Measurements from ENCODE around the gene PRMT7. TPM values are rescaled to one million over a fixed set of nuclear protein-coding genes. Genes with fewer than 3 reads are reported as not detected.
A peak's percentile ranks its signal among the peaks of the same experiment; 100 is the strongest.

The PRMT7 gene
- total RNA-seq, 5 donors from 2014 or later (not counting 1 experiment from before 2014, with no cell fraction given), result 80.1 to 92.4 (median 87.2) TPM

DNA sequence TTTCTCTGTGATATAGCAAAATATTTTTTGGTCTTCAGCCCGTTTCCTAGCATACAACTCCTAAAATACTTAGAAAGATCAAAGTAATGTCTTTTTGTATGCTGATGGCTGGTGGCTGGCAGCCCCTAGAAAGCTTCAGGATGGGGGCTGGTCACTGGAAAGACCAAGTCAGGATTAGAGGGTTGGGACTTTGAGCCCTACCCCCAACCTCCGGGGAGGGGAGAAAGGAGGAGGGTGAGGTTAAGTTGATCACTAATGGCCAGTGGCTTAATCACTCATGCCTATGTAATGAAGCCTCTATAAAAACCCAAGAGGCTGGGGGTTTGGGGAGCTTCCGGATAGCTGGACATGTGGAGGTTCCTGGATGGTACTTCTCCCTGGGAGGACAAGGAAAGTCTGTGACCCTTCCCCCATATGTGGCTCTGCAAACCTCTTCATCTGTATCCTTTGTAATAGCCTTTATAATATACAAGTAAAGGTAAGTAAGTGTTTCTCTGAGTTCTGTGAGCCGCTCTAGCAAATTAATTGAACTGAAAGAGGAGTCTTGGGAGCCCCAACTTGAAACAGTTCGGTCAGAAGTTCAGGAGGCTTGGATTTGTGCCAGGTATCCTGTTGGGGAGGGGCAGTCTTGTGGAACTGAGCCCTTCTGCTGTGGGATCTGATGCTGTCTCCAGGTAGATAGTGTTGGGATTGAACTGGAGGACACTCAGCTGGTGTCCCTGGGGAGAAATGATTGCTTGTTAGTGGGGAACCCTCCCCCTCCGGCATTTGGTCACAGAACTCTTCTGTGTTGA, 43.0 kb upstream of the PRMT7 start:
- H3K27me3 ChIP-seq (replicated peaks in 1 of 2; ENCODE audit: control insufficient read depth in 2 of 2, extremely low read depth in 1 of 2, insufficient read depth in 2 of 2, low read length in 1 of 2), result no peaks in the 10 kb centered on the region
- peaks cover 55 to 87% of the 10 kb centered on the region in 2 experiments for H3K4me1 ChIP-seq (ENCODE audit: control insufficient read depth in 1 of 2, extremely low read depth in 1 of 2, insufficient read depth in 2 of 2, low read length in 2 of 2)
- H3K36me3 Mint-ChIP-seq, result peaks cover 7% of the 10 kb centered on the region
- ChIA-PET POLR2A (interaction anchor here (0.6 to 1.0 kb wide), 3 partner anchors 18 to 20 kb away, joined by 3 to 5 read pairs (median 3); no protein-coding TSS in a partner anchor), CTCF (interaction anchor here in 1 of 2 donors (0.5 to 1.2 kb wide), 3 partner anchors 18 to 49 kb away, joined by 3 to 4 read pairs (median 4); partner anchors contain the start of genes PRMT7 and SLC7A6OS)
- no peaks in the 10 kb centered on the region for H3K9me3 Mint-ChIP-seq
- no peaks in the 10 kb centered on the region for H3K27me3 Mint-ChIP-seq
- peak overlapping the region; percentile 39 to 96 (median 45) for H3K4me3 Mint-ChIP-seq
- ATAC-seq (replicated peaks in 1 of 4) (no peak), DNase-seq (no peak)
- no peaks in the 10 kb centered on the region for H3K9me3 ChIP-seq
- H3K4me3 ChIP-seq (ENCODE audit: control insufficient read depth in 1 of 2, extremely low read depth in 1 of 2, low read length in 1 of 2), result no peak overlapping the region
- H3K27ac Mint-ChIP-seq, result peak overlapping the region; percentile 90 to 100
- 80% methylated on average over 2 of the region's 6 CpGs for WGBS (ENCODE audit: insufficient coverage)
- H3K4me1 Mint-ChIP-seq, result peaks cover 74 to 86% (median 83%) of the 10 kb centered on the region in 3 donors
- peaks cover 4 to 24% of the 10 kb centered on the region in 2 donors for H3K36me3 ChIP-seq (ENCODE audit: control insufficient read depth in 2 of 2, extremely low read depth in 1 of 2, insufficient read depth in 1 of 2, low read length in 1 of 2)
- peak overlapping the region; percentile 75 for H3K27ac ChIP-seq (ENCODE audit: low read length)

DNA sequence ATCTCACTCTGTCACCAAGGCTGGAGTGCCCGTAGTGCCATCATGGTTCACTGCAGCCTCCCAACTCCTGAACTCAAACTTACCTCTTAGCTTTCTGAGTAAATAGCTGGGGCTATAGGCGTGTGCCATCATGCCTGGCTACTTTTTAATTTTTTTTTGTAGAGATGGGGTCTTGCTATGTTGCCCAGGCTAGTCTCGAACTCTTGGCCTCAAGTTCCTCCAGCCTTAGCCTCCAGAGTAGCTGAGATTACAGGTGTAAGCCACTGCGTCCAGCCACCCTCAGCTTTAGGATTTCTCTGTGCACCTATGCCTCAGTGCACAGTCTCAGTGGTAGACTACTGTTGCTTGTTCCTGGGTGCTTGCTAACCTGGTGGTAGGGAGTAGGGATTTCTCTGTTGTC, 41.0 kb upstream of the PRMT7 start:
- H3K27ac ChIP-seq (ENCODE audit: low read length), result peak overlapping the region; percentile 75
- POLR2A ChIA-PET, result interaction anchor here (0.7 to 1.5 kb wide), 3 partner anchors 16 to 176 kb away, joined by 3 to 5 read pairs (median 3); partner anchors contain the start of genes PRMT7 (in 1 of the 2) and SLC7A6OS (in 1 of the 2)
- ATAC-seq (replicated peaks in 1 of 4), result no peak
- H3K36me3 ChIP-seq (ENCODE audit: control insufficient read depth in 2 of 2, extremely low read depth in 1 of 2, insufficient read depth in 1 of 2, low read length in 1 of 2), result peaks cover 4 to 38% of the 10 kb centered on the region in 2 donors
- Mint-ChIP-seq H3K36me3 (peaks cover 23% of the 10 kb centered on the region), H3K27me3 (no peaks in the 10 kb centered on the region), H3K4me1 (peaks cover 83 to 94% (median 92%) of the 10 kb centered on the region in 3 donors), H3K27ac (peak overlapping the region; percentile 98 to 100), H3K4me3 (peak overlapping the region in 2 of 3 donors; percentile 21 to 51), H3K9me3 (no peaks in the 10 kb centered on the region)
- peaks cover 75 to 94% of the 10 kb centered on the region in 2 experiments for H3K4me1 ChIP-seq (ENCODE audit: control insufficient read depth in 1 of 2, extremely low read depth in 1 of 2, insufficient read depth in 2 of 2, low read length in 2 of 2)
- CTCF ChIA-PET, result interaction anchor here in 1 of 2 donors (0.7 kb wide), 1 partner anchor 45 kb away, joined by 3 read pairs; no protein-coding TSS in a partner anchor
- WGBS (ENCODE audit: insufficient coverage), result 93% methylated on average over 2 of the region's 4 CpGs
- no peaks in the 10 kb centered on the region for H3K27me3 ChIP-seq (replicated peaks in 1 of 2; ENCODE audit: control insufficient read depth in 2 of 2, extremely low read depth in 1 of 2, insufficient read depth in 2 of 2, low read length in 1 of 2)
- no peak overlapping the region for H3K4me3 ChIP-seq (ENCODE audit: control insufficient read depth in 1 of 2, extremely low read depth in 1 of 2, low read length in 1 of 2)
- no peak for DNase-seq
- H3K9me3 ChIP-seq, result no peaks in the 10 kb centered on the region

DNA sequence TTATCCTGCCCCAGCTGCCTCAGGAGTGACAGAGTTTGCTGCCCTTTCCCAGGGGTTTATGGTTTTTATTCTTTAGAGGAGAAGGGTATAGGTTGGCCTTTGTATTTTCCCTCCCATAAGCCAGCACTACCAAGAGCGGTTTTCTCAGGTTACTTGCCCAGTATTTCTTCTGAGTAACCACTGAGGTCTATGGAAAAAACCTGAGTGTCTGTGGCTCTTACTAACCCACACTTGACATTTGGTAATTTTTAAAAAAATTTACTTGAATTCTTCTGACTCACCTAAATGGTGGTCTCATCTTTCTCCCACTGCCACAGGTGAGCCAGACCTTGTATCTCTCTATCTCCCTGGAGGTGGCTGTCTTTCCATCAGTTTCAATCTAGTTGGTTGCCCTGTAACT, 40.5 kb upstream of the PRMT7 start:
- Histone ChIP-seq H3K4me3 (ENCODE audit: control insufficient read depth in 1 of 2, extremely low read depth in 1 of 2, low read length in 1 of 2) (peak overlapping the region in 1 of 2 donors; percentile 15), H3K27ac (ENCODE audit: low read length) (peak overlapping the region; percentile 75), H3K27me3 (replicated peaks in 1 of 2; ENCODE audit: control insufficient read depth in 2 of 2, extremely low read depth in 1 of 2, insufficient read depth in 2 of 2, low read length in 1 of 2) (no peaks in the 10 kb centered on the region), H3K36me3 (ENCODE audit: control insufficient read depth in 2 of 2, extremely low read depth in 1 of 2, insufficient read depth in 1 of 2, low read length in 1 of 2) (peaks cover 4 to 41% of the 10 kb centered on the region in 2 donors), H3K9me3 (no peaks in the 10 kb centered on the region), H3K4me1 (ENCODE audit: control insufficient read depth in 1 of 2, extremely low read depth in 1 of 2, insufficient read depth in 2 of 2, low read length in 2 of 2) (peaks cover 79 to 95% of the 10 kb centered on the region in 2 experiments)
- no peak for ATAC-seq (replicated peaks in 1 of 4)
- no CpG with 5 or more reads among the region's 1 CpG for WGBS (ENCODE audit: insufficient coverage)
- Mint-ChIP-seq H3K9me3 (no peaks in the 10 kb centered on the region), H3K27ac (peak overlapping the region; percentile 98 to 100), H3K36me3 (peaks cover 24% of the 10 kb centered on the region), H3K27me3 (no peaks in the 10 kb centered on the region), H3K4me3 (peak overlapping the region in 1 of 3 donors; percentile 51), H3K4me1 (peaks cover 89 to 94% (median 94%) of the 10 kb centered on the region in 3 donors)
- CTCF ChIA-PET, result interaction anchor here (0.6 to 0.7 kb wide), 2 partner anchors 9 to 10 kb away, joined by 3 read pairs; no protein-coding TSS in a partner anchor
- POLR2A ChIA-PET, result interaction anchor here (0.6 to 1.5 kb wide), 3 partner anchors 15 to 177 kb away, joined by 3 to 5 read pairs (median 3); no protein-coding TSS in a partner anchor
- DNase-seq, result peak in 1 of 35 experiments; percentile 36

DNA sequence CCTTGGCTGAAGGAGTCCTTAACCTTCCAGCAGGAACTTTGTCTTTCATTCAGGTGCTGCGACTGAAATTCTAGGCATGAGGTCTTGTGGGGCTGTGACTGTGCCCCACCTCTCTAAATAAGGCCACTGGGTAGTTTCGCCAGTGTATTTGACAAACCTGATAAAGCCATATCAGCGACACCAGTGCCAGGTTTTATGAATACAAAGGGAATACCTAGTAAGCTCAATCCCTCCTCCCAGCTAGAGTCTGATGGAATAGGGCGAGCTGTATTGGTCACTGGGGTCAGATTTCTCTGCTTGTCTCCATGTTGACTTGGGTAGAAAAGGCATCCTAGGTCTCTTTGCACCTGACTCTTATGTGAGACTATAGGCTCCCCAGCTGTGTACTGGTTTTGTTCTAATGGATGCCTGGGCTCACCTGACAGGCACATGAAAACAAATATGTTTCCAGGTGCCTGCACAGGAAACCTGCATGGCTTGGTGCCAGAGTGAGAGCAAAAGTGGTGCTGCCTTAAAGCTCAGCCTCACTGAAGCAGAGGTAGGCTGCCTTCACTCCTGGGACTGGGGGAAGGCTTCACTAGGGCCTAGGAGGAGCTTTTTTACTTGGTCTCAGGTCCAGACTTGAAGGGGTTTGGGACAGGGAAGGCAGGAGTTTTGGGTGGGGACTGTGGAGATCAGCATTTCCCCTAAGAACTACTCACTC, 38.2 kb upstream of the PRMT7 start:
- peaks cover 4 to 42% of the 10 kb centered on the region in 2 donors for H3K36me3 ChIP-seq (ENCODE audit: control insufficient read depth in 2 of 2, extremely low read depth in 1 of 2, insufficient read depth in 1 of 2, low read length in 1 of 2)
- ATAC-seq (replicated peaks in 1 of 4) (peak; percentile 58 to 70 (median 64)), DNase-seq (peak; percentile 58 to 84 (median 76))
- H3K27ac ChIP-seq (ENCODE audit: low read length), result peak overlapping the region; percentile 75
- peaks cover 87 to 92% (median 87%) of the 10 kb centered on the region in 3 donors for H3K4me1 Mint-ChIP-seq
- peaks cover 29% of the 10 kb centered on the region for H3K36me3 Mint-ChIP-seq
- H3K27ac Mint-ChIP-seq, result peak overlapping the region; percentile 98 to 100
- no peaks in the 10 kb centered on the region for H3K9me3 Mint-ChIP-seq
- ChIA-PET POLR2A (interaction anchor here (0.6 to 1.7 kb wide), 5 partner anchors 9 to 860 kb away, joined by 4 to 12 read pairs (median 8); partner anchors contain the start of gene SLC7A6 (in 1 of the 2)), CTCF (interaction anchor here (0.6 to 2.0 kb wide), 10 partner anchors 9 to 249 kb away, joined by 3 to 14 read pairs (median 6); partner anchors contain the start of genes SLC7A6 (in 2 of the 2), DDX28 (in 1 of the 2) and DUS2 (in 1 of the 2))
- peak overlapping the region; percentile 5 to 6 for H3K4me3 ChIP-seq (ENCODE audit: control insufficient read depth in 1 of 2, extremely low read depth in 1 of 2, low read length in 1 of 2)
- H3K4me3 Mint-ChIP-seq, result peak overlapping the region; percentile 50 to 80 (median 73)
- WGBS (ENCODE audit: insufficient coverage), result no CpG with 5 or more reads among the region's 4 CpGs
- peaks cover 82 to 96% of the 10 kb centered on the region in 2 experiments for H3K4me1 ChIP-seq (ENCODE audit: control insufficient read depth in 1 of 2, extremely low read depth in 1 of 2, insufficient read depth in 2 of 2, low read length in 2 of 2)
- H3K27me3 ChIP-seq (replicated peaks in 1 of 2; ENCODE audit: control insufficient read depth in 2 of 2, extremely low read depth in 1 of 2, insufficient read depth in 2 of 2, low read length in 1 of 2), result no peaks in the 10 kb centered on the region
- no peaks in the 10 kb centered on the region for H3K9me3 ChIP-seq
- H3K27me3 Mint-ChIP-seq, result no peaks in the 10 kb centered on the region

DNA sequence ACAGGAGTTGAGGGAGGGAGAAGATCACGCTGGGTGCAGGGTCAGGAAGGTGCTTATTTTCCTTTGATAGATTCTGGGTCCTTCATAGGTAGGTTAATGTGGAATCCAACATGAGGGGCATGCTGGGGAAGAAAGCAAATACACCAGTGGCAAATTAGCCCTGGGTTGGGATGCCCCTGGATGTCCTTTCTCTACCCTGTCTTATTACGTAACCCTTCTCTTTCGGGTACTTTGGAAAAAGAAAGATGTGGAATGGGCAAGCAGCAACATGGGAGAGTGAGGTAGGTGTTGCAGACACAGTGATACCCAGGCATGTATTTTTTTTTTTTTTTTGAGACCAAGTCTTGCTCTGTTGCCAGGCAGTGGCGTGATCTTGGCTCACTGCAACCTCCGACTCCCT, 37.4 kb upstream of the PRMT7 start:
- H3K27ac Mint-ChIP-seq, result peak overlapping the region; percentile 98 to 100
- H3K36me3 Mint-ChIP-seq, result peaks cover 29% of the 10 kb centered on the region
- ChIA-PET POLR2A (interaction anchor here (1.0 to 1.7 kb wide), 3 partner anchors 9 to 15 kb away, joined by 8 to 12 read pairs (median 8); partner anchors contain the start of gene SLC7A6 (in 1 of the 2)), CTCF (interaction anchor here (0.6 to 2.0 kb wide), 9 partner anchors 9 to 68 kb away, joined by 3 to 14 read pairs (median 7); partner anchors contain the start of gene SLC7A6 (in 2 of the 2))
- ATAC-seq (replicated peaks in 1 of 4) (no peak), DNase-seq (no peak)
- no peak overlapping the region for H3K4me3 ChIP-seq (ENCODE audit: control insufficient read depth in 1 of 2, extremely low read depth in 1 of 2, low read length in 1 of 2)
- no peaks in the 10 kb centered on the region for H3K27me3 ChIP-seq (replicated peaks in 1 of 2; ENCODE audit: control insufficient read depth in 2 of 2, extremely low read depth in 1 of 2, insufficient read depth in 2 of 2, low read length in 1 of 2)
- H3K27ac ChIP-seq (ENCODE audit: low read length), result peak overlapping the region; percentile 75
- no peaks in the 10 kb centered on the region for H3K9me3 Mint-ChIP-seq
- peaks cover 77 to 93% of the 10 kb centered on the region in 2 experiments for H3K4me1 ChIP-seq (ENCODE audit: control insufficient read depth in 1 of 2, extremely low read depth in 1 of 2, insufficient read depth in 2 of 2, low read length in 2 of 2)
- H3K9me3 ChIP-seq, result no peaks in the 10 kb centered on the region
- H3K4me1 Mint-ChIP-seq, result peaks cover 79 to 84% (median 79%) of the 10 kb centered on the region in 3 donors
- H3K4me3 Mint-ChIP-seq, result peak overlapping the region; percentile 50 to 80 (median 73)
- H3K36me3 ChIP-seq (ENCODE audit: control insufficient read depth in 2 of 2, extremely low read depth in 1 of 2, insufficient read depth in 1 of 2, low read length in 1 of 2), result peaks cover 4 to 35% of the 10 kb centered on the region in 2 donors
- no peaks in the 10 kb centered on the region for H3K27me3 Mint-ChIP-seq
- 92% methylated on average over 2 of the region's 5 CpGs for WGBS (ENCODE audit: insufficient coverage)

Data from T-cell (primary cell).